Lung (tissue), 12 donors: ENCODE results near the gene PLAU. TPM values are rescaled to one million over a fixed set of nuclear protein-coding genes. Genes with fewer than 3 reads are reported as not detected.
A peak's percentile ranks its signal among the peaks of the same experiment; 100 is the strongest.

ENCODE experiments used
- ATAC-seq: fragments of 200-7000 bp; cut with Tn5 transposase; one replicate; pipeline ENCODE4 v1.9.1; 2020; ENCODE audit warnings: moderate number of reproducible peaks; ENCODE audit not compliant: insufficient read depth, low FRiP score
- DNase-seq, 3 donors: peaks; one replicate each; pipeline ENCODE4 v3.0.0-alpha.2; 2013 to 2017
- H3K27ac ChIP-seq, 2 donors: one replicate each; pipeline ENCODE4 v1.5.1; 2013; ENCODE audit warnings: mild to moderate bottlenecking in 2 of 2, moderate library complexity in 2 of 2, control low read depth in 1 of 2, inconsistent platforms in 1 of 2, low read depth in 1 of 2, low read length in 1 of 2
- H3K27me3 ChIP-seq, 3 donors: one replicate each; pipeline ENCODE4 v1.5.1; 2013; ENCODE audit warnings: low read length in 2 of 3; ENCODE audit not compliant: control insufficient read depth in 3 of 3, insufficient read depth in 3 of 3
- H3K36me3 ChIP-seq, 4 donors: one replicate each; pipeline ENCODE4 v1.5.1; 2013; ENCODE audit warnings: low read length in 4 of 4, mild to moderate bottlenecking in 1 of 4, moderate library complexity in 1 of 4; ENCODE audit not compliant: control insufficient read depth in 4 of 4, insufficient read depth in 4 of 4
- H3K4me1 ChIP-seq, 5 donors: one replicate each; pipeline ENCODE4 v1.5.1; 2013; ENCODE audit warnings: low read length in 5 of 5, mild to moderate bottlenecking in 2 of 5, moderate library complexity in 1 of 5; ENCODE audit not compliant: control insufficient read depth in 5 of 5, insufficient read depth in 5 of 5
- H3K4me3 ChIP-seq: one replicate; pipeline ENCODE4 v1.5.1; 2013; ENCODE audit warnings: mild to moderate bottlenecking, control low read depth, moderate library complexity
- H3K9ac ChIP-seq, 2 donors: one replicate each; pipeline ENCODE4 v1.5.1; 2013; ENCODE audit warnings: low read length in 2 of 2, control low read depth in 1 of 2; ENCODE audit not compliant: insufficient read depth in 1 of 2
- H3K9me3 ChIP-seq, 4 donors: one replicate each; pipeline ENCODE4 v1.5.1; 2013; ENCODE audit warnings: low read length in 3 of 4, mild to moderate bottlenecking in 1 of 4, moderate library complexity in 1 of 4; ENCODE audit not compliant: control insufficient read depth in 4 of 4, insufficient read depth in 3 of 4
- WGBS, 2 donors: extraction: QIAGEN DNeasy Blood & Tissue Kit; methylation state at CpG; one replicate each; pipeline ENCODE4 v1.1.7; 2013; 5-methylcytosine and 5-hydroxymethylcytosine counted together
- polyA plus RNA-seq, 2 donors: library from polyadenylated mRNA; stranded (reverse); fragments of 200-250 nt; gene quantifications; one replicate each; pipeline ENCODE4 v1.2.1, GENCODE V29; 2013
- total RNA-seq, 2 donors: library from RNA; depleted of rRNA in 1 of 2; stranded (reverse); fragments of >200 nt in 1 of 2; gene quantifications; one replicate each; pipeline ENCODE4 v1.2.1, GENCODE V29; 2014 to 2021
- TF ChIP-seq, protein P1 (sequence below): IDR thresholded peaks from 2 replicates; pipeline ENCODE4 v1.5.1; 2012; ENCODE audit warnings: mild to moderate bottlenecking; ENCODE audit errors: control extremely low read depth, extremely low read depth
- donor health status: control.
- donor health status: control.
- donor health status: Bipolar disorder and iron deficiency.
- donor health status: healthy.
- donor health status: DM: yes; HTN: yes; CAD: no.

The PLAU gene
- total and polyA plus RNA-seq, 4 donors, result 11.6 to 36.7 (median 18.3) TPM

DNA sequence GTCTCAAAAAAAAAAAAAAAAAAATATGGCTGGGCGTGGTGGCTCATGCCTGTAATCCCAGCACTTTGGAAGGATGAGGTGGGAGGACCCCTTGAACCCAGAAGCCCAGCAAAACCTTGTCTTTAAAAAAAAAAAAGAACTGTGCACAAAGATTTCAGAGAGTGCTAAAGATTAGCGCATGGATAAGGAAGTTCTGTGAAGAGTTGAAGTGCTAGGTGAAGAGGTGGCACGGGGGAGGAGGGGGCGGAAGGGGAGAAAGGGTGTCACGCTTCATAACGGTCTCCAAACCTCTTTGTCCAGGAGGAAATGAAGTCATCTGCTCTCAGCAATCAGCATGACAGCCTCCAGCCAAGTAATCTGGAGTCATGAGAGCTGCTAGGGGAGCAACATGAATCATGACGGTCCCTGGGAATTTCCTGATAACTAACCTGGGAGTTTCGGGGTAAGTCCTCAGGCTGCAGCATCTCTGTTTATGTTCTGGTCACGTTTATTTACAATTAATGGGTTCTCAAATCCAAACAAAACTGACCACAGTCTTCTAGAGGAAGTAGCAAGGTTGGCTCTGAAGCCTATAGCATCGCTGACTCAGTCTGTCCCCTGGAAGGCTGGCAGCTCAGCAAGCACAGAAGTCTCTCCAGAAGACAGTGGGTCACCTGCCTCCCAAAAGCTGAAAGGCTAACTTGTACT is 1.9 kb upstream of the PLAU start:
- peaks cover 0 to 23% (median 17%) of the 10 kb centered on the region in 3 donors for H3K27me3 ChIP-seq
- no peaks in the 10 kb centered on the region for H3K9me3 ChIP-seq
- TF ChIP-seq, protein P1, sequence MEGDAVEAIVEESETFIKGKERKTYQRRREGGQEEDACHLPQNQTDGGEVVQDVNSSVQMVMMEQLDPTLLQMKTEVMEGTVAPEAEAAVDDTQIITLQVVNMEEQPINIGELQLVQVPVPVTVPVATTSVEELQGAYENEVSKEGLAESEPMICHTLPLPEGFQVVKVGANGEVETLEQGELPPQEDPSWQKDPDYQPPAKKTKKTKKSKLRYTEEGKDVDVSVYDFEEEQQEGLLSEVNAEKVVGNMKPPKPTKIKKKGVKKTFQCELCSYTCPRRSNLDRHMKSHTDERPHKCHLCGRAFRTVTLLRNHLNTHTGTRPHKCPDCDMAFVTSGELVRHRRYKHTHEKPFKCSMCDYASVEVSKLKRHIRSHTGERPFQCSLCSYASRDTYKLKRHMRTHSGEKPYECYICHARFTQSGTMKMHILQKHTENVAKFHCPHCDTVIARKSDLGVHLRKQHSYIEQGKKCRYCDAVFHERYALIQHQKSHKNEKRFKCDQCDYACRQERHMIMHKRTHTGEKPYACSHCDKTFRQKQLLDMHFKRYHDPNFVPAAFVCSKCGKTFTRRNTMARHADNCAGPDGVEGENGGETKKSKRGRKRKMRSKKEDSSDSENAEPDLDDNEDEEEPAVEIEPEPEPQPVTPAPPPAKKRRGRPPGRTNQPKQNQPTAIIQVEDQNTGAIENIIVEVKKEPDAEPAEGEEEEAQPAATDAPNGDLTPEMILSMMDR, result no peak
- peaks cover 0 to 3% (median 0%) of the 10 kb centered on the region in 4 donors for H3K36me3 ChIP-seq
- ATAC-seq, result no peak
- peak; percentile 36 to 63 (median 52) for DNase-seq
- H3K27ac ChIP-seq, result peak overlapping the region; percentile 21 to 87
- H3K4me3 ChIP-seq, result no peak overlapping the region
- H3K9ac ChIP-seq, result no peak overlapping the region
- peaks cover 0 to 25% (median 9%) of the 10 kb centered on the region in 5 donors for H3K4me1 ChIP-seq
- WGBS, 2 donors, result 9 to 11% methylated on average over 10 of the region's 10 CpGs

DNA sequence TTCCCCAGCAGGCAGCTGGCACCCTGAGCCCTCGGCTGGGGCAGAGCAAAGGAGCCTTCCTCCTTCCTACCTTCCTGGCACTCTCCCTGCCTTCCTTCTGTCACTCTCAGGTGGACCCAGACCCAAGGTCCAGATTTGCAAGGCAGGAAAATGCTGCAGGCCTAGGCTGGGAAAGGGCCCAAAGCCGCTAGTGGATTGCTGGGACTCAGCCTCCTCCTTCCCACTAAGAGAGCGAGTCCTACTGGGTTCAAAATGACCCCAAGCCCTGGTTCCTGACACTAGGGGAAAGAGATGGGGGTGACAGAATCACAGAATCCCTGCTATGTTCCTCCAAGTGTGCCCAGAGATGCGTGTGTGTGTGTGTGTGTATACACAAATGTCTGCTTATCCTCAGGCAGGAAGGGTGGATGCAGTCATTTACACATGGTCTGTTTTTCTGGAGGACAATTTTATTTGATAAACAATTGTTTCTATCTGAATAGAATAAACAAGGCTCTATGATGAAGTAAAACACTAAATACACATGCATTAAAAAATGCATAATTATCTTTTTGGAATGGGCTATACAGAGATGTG is 1.3 kb upstream of the PLAU start:
- H3K36me3 ChIP-seq, result peaks cover 0 to 3% (median 0%) of the 10 kb centered on the region in 4 donors
- H3K9ac ChIP-seq, result no peak overlapping the region
- H3K9me3 ChIP-seq, result no peaks in the 10 kb centered on the region
- peaks cover 0 to 25% (median 9%) of the 10 kb centered on the region in 5 donors for H3K4me1 ChIP-seq
- H3K27me3 ChIP-seq, result peaks cover 0 to 25% (median 17%) of the 10 kb centered on the region in 3 donors
- no peak overlapping the region for H3K4me3 ChIP-seq
- WGBS, 2 donors, result 65 to 67% methylated on average over 4 of the region's 4 CpGs
- ATAC-seq, result no peak
- TF ChIP-seq, protein P1, result no peak
- no peak for DNase-seq
- peak overlapping the region; percentile 21 to 87 for H3K27ac ChIP-seq

DNA sequence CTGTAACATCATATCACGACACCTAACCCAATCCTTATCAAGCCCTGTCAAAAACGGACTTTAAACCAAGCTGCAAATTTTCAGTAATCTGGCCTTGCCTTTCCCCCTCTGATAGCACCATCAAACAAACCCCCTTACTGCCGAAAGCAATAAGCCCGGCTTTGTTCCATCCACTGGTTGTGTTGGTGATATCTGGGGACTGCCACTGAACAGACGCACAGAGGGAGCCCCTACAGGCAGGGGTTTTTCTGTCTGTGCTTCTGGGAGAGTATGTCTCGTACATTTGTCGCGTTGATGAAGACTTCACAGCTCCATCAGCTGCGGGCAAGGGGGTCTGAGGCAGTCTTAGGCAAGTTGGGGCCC is 550 bp upstream of the PLAU start:
- 28 to 46% methylated on average over 9 of the region's 9 CpGs for WGBS, 2 donors
- H3K4me3 ChIP-seq, result peak overlapping the region; percentile 59
- H3K27ac ChIP-seq, result peak overlapping the region; percentile 59 to 68
- H3K36me3 ChIP-seq, result peaks cover 0 to 5% (median 0%) of the 10 kb centered on the region in 4 donors
- ATAC-seq (no peak), DNase-seq (peak in 1 of 3 donors; percentile 33)
- H3K9me3 ChIP-seq, result no peaks in the 10 kb centered on the region
- H3K27me3 ChIP-seq, result peaks cover 0 to 25% (median 17%) of the 10 kb centered on the region in 3 donors
- no peak overlapping the region for H3K9ac ChIP-seq
- TF ChIP-seq, protein P1, result no peak
- H3K4me1 ChIP-seq, result peaks cover 0 to 25% (median 9%) of the 10 kb centered on the region in 5 donors
